Measurements from ENCODE around the gene TIMP2.
A peak's percentile ranks its signal among the peaks of the same experiment; 100 is the strongest.
"Not testable (repeated sequence)": the region's sequence is repeated elsewhere in the genome, so short reads cannot be mapped to it uniquely, and the experiment has no call there.

TIMP2 gene

GRCh38 chr17:78903101-78903779 lies 21.9 kb downstream of the TIMP2 start, which contains the start of gene CEP295NL:
Gene CEP295NL, minus strand, starts transcription at chr17:78903201. Its CDS starts 1,373 bp downstream, at chr17:78901828.
- no peak for DNase-seq

GRCh38 chr17:78902231-78902630 lies 23.0 kb downstream of the TIMP2 start:
- DNase-seq: not testable (repeated sequence)

- DNase-seq: no peak
Measured at GRCh38 chr17:78901806-78902205, 23.4 kb downstream of the TIMP2 start.

- DNase-seq: no peak
Measured at GRCh38 chr17:78900816-78901215, 24.4 kb downstream of the TIMP2 start.

- DNase-seq: no peak
Measured at GRCh38 chr17:78899361-78900260, 25.6 kb downstream of the TIMP2 start.

GRCh38 chr17:78898947-78899346 lies 26.2 kb downstream of the TIMP2 start:
- DNase-seq: no peak

- no peak for DNase-seq
Measured at GRCh38 chr17:78898075-78898836, 26.9 kb downstream of the TIMP2 start.

- no peak for DNase-seq
Measured at GRCh38 chr17:78897664-78898047, 27.5 kb downstream of the TIMP2 start.

- no peak for DNase-seq
Measured at GRCh38 chr17:78896834-78897663, 28.1 kb downstream of the TIMP2 start.

GRCh38 chr17:78896091-78896833 lies 28.9 kb downstream of the TIMP2 start:
- no peak for DNase-seq

GRCh38 chr17:78895322-78895721 lies 29.9 kb downstream of the TIMP2 start:
- no peak for DNase-seq

GRCh38 chr17:78893684-78894083 lies 31.5 kb downstream of the TIMP2 start:
- no peak for DNase-seq

- no peak for DNase-seq
Measured at GRCh38 chr17:78892936-78893379, 32.2 kb downstream of the TIMP2 start.

GRCh38 chr17:78892520-78892919 lies 32.7 kb downstream of the TIMP2 start:
- DNase-seq: no peak

- no peak for DNase-seq
Measured at GRCh38 chr17:78892062-78892456, 33.1 kb downstream of the TIMP2 start.

- DNase-seq: no peak
Measured at GRCh38 chr17:78891406-78892061, 33.7 kb downstream of the TIMP2 start.

GRCh38 chr17:78890498-78890897 lies 34.7 kb downstream of the TIMP2 start:
- DNase-seq: peak; percentile 98

GRCh38 chr17:78890096-78890495 lies 35.1 kb downstream of the TIMP2 start:
- peak; percentile 8 for DNase-seq

- DNase-seq: peak; percentile 95
Measured at GRCh38 chr17:78889531-78889930, 35.7 kb downstream of the TIMP2 start.

GRCh38 chr17:78888941-78889518 lies 36.2 kb downstream of the TIMP2 start:
- DNase-seq: no peak

GRCh38 chr17:78886954-78887353 lies 38.2 kb downstream of the TIMP2 start:
- no peak for DNase-seq

All from inflammatory macrophage treated with lipopolysaccharide for 4 hours (primary cell).